SK-N-SH treated with all-trans-retinoic acid at 6 μM for 48 hours (cell line): ENCODE data around the gene PALLD.

ENCODE experiments used
- ATAC-seq: fragments of 200-7000 bp; cut with Tn5 transposase; 3 replicates; pipeline ENCODE4 v1.9.1; 2020; ENCODE audit warnings: mild to moderate bottlenecking, moderate library complexity
- ARNTL ChIP-seq: fragments of 450-650 bp; formaldehyde crosslinking; IDR thresholded peaks from 2 replicates; pipeline ENCODE4 v1.5.0; 2020; ENCODE audit warnings: low read depth, mild to moderate bottlenecking, moderate library complexity, borderline replicate concordance
- CREB5 ChIP-seq: fragments of 250-450 bp; sonication (Bioruptor Pico); IDR thresholded peaks from 2 replicates; pipeline ENCODE4 v1.5.1; 2020; ENCODE audit warnings: low read depth, mild to moderate bottlenecking, moderate library complexity
- CSRNP3 ChIP-seq: fragments of 250-450 bp; sonication (Bioruptor Pico); IDR thresholded peaks from 2 replicates; pipeline ENCODE4 v1.5.1; 2021; ENCODE audit warnings: mild to moderate bottlenecking, moderate library complexity
- ESRRG ChIP-seq: fragments of 250-450 bp; sonication (Bioruptor Pico); IDR thresholded peaks from 2 replicates; pipeline ENCODE4 v1.6.1; 2021; ENCODE audit warnings: mild to moderate bottlenecking
- GLIS3 ChIP-seq: fragments of 250-450 bp; sonication (Bioruptor Pico); IDR thresholded peaks from 2 replicates; pipeline ENCODE4 v1.5.0; 2020; ENCODE audit warnings: mild to moderate bottlenecking, moderate library complexity
- ISL1 ChIP-seq: fragments of 250-450 bp; sonication (Bioruptor Pico); IDR thresholded peaks from 2 replicates; pipeline ENCODE4 v2.1.2; 2022; ENCODE audit warnings: mild to moderate bottlenecking, moderate library complexity
- PATZ1 ChIP-seq: fragments of 250-450 bp; sonication (Bioruptor Pico); IDR thresholded peaks from 2 replicates; pipeline ENCODE4 v1.8.0; 2020; ENCODE audit warnings: mild to moderate bottlenecking, moderate library complexity, borderline replicate concordance
- POU6F1 ChIP-seq: fragments of 250-450 bp; sonication (Bioruptor Pico); IDR thresholded peaks from 2 replicates; pipeline ENCODE4 v1.8.0; 2021; ENCODE audit warnings: low read depth, mild to moderate bottlenecking, moderate library complexity, borderline replicate concordance
- PPARA ChIP-seq: fragments of 250-450 bp; sonication (Bioruptor Pico); IDR thresholded peaks from 2 replicates; pipeline ENCODE4 v1.5.0; 2020; ENCODE audit warnings: mild to moderate bottlenecking, borderline replicate concordance
- RARB ChIP-seq: fragments of 250-450 bp; sonication (Bioruptor Pico); IDR thresholded peaks from 2 replicates; pipeline ENCODE4 v1.8.0; 2021; ENCODE audit warnings: mild to moderate bottlenecking, moderate library complexity
- SNAI2 ChIP-seq: fragments of 250-450 bp; sonication (Bioruptor Pico); IDR thresholded peaks from 2 replicates; pipeline ENCODE4 v1.5.0; 2020; ENCODE audit warnings: mild to moderate bottlenecking, moderate library complexity
- TCF4 ChIP-seq: fragments of 250-450 bp; sonication (Bioruptor Pico); IDR thresholded peaks from 2 replicates; pipeline ENCODE4 v1.8.0; 2021; ENCODE audit warnings: mild to moderate bottlenecking, moderate library complexity, borderline replicate concordance
- TOX ChIP-seq: fragments of 250-450 bp; sonication (Bioruptor Pico); IDR thresholded peaks from 2 replicates; pipeline ENCODE4 v1.8.0; 2021; ENCODE audit warnings: mild to moderate bottlenecking, moderate library complexity, borderline replicate concordance
- TSHZ2 ChIP-seq: fragments of 250-450 bp; sonication (Bioruptor Pico); IDR thresholded peaks from 2 replicates; pipeline ENCODE4 v1.5.0; 2020; ENCODE audit warnings: mild to moderate bottlenecking, moderate library complexity
- ZC3H10 ChIP-seq: fragments of 250-450 bp; sonication (Bioruptor Pico); IDR thresholded peaks from 2 replicates; pipeline ENCODE4 v1.5.1; 2021; ENCODE audit warnings: mild to moderate bottlenecking, moderate library complexity
- ZFP3 ChIP-seq: fragments of 250-450 bp; sonication (Bioruptor Pico); IDR thresholded peaks from 2 replicates; pipeline ENCODE4 v1.5.0; 2020; ENCODE audit warnings: mild to moderate bottlenecking, moderate library complexity
- ZFP30 ChIP-seq: fragments of 450-650 bp; formaldehyde crosslinking; IDR thresholded peaks from 2 replicates; pipeline ENCODE4 v1.5.0; 2022; ENCODE audit warnings: mild to moderate bottlenecking, moderate library complexity
- ZNF70 ChIP-seq: fragments of 450-650 bp; formaldehyde crosslinking; IDR thresholded peaks from 2 replicates; pipeline ENCODE4 v1.5.0; 2020; ENCODE audit warnings: mild to moderate bottlenecking, moderate library complexity

PALLD gene

GRCh38 chr4:168920441-168921065 is 423.7 kb downstream of the PALLD start (continued):
- no peak for TF ChIP-seq PATZ1

- peak; percentile 62 for ATAC-seq
- TF ChIP-seq ZFP30 (CRISPR knock-in tag) (no peak), POU6F1 (CRISPR knock-in tag) (no peak), CREB5 (CRISPR knock-in tag) (no peak), ZNF70 (CRISPR knock-in tag) (peak; percentile 63), TSHZ2 (peak; percentile 82; the same call in 1 of the 2 replicates), TCF4 (CRISPR knock-in tag) (peak; percentile 91)
These were observed 426.8 kb downstream of the PALLD start for GRCh38 chr4:168923526-168924194.

- no peak for ATAC-seq
- no peak for TF ChIP-seq PPARA (CRISPR knock-in tag)
- TF ChIP-seq ARNTL (CRISPR knock-in tag) = no peak
- no peak for TF ChIP-seq ESRRG (CRISPR knock-in tag)
- TF ChIP-seq ZNF70 (CRISPR knock-in tag) = no peak
- no peak for TF ChIP-seq GLIS3 (CRISPR knock-in tag)
- no peak for TF ChIP-seq CSRNP3
- no peak for TF ChIP-seq TSHZ2
- no peak for TF ChIP-seq ZFP3
- TF ChIP-seq RARB (CRISPR knock-in tag) = no peak
- no peak for TF ChIP-seq ZFP30 (CRISPR knock-in tag)
- TF ChIP-seq ISL1 = peak; percentile 36; the same call in 1 of the 2 replicates
- TF ChIP-seq TCF4 (CRISPR knock-in tag) = peak; percentile 48; the same call in 1 of the 2 replicates
- TF ChIP-seq TOX (CRISPR knock-in tag) = no peak
- no peak for TF ChIP-seq PATZ1
- no peak for TF ChIP-seq POU6F1 (CRISPR knock-in tag)
- TF ChIP-seq SNAI2 (CRISPR knock-in tag) = no peak
- no peak for TF ChIP-seq ZC3H10
These were observed 427.8 kb downstream of the PALLD start for GRCh38 chr4:168924667-168925066.
